Adrenal gland (tissue), 5 donors: ENCODE measurements around the gene SAMM50.

Experiments used
- CTCF ChIP-seq, 6 experiments: fragments of 450-650 bp in 4 of 6; fragments of 200-600 bp in 2 of 6; sonication (generic) in 1 of 6; IDR thresholded peaks; 1 replicate in 5 of 6; 2 replicates in 1 of 6; pipeline versions ENCODE4 v1.5.1 to v1.8.0; 2016 to 2021; ENCODE audit warnings: antibody characterized with exemption in 6 of 6, mild to moderate bottlenecking in 2 of 6, moderate library complexity in 1 of 6
- POLR2A ChIP-seq, 2 donors: fragments of 450-650 bp; IDR thresholded peaks; one replicate each; pipeline ENCODE4 v1.6.1; 2017; ENCODE audit warnings: antibody characterized with exemption in 2 of 2, mild to moderate bottlenecking in 2 of 2, moderate library complexity in 1 of 2
- donor health status: DM: no; HTN: no; CAD: no.

GRCh38 chr22:43928908-43929307 is 26.3 kb upstream of the SAMM50 start:
- no peak for TF ChIP-seq CTCF (IDR thresholded peaks at IDR 0.05)
- no peak for TF ChIP-seq POLR2A (IDR thresholded peaks at IDR 0.05)
